PFSK-1 (cell line): Measurements from ENCODE around the gene ANTXR1.

ENCODE experiments used
- FOXP2 ChIP-seq: optimal IDR thresholded peaks from 2 replicates; pipeline ENCODE3; 2011; ENCODE audit warnings: borderline replicate concordance, control low read depth, inconsistent platforms; ENCODE audit not compliant: insufficient read depth; ENCODE audit errors: extremely low read length, extremely low read depth
- POLR2AphosphoS5 ChIP-seq: IDR thresholded peaks from 2 replicates; pipeline ENCODE4 v1.6.1; 2012; ENCODE audit warnings: low read depth, mild to moderate bottlenecking, control low read depth, low read length, moderate library complexity
- SIN3A ChIP-seq: IDR thresholded peaks from 2 replicates; pipeline ENCODE4 v1.6.1; 2012; ENCODE audit warnings: mild to moderate bottlenecking, low read length, moderate library complexity, borderline replicate concordance; ENCODE audit not compliant: insufficient read depth
- TAF1 ChIP-seq: IDR thresholded peaks from 2 replicates; pipeline ENCODE4 v1.6.1; 2012; ENCODE audit warnings: low read length, control low read depth, borderline replicate concordance; ENCODE audit not compliant: insufficient read depth
- TF ChIP-seq, protein P1 (sequence below), 2 experiments: IDR thresholded peaks; 2 replicates each; pipeline versions ENCODE4 v1.6.1 to v1.8.0; 2011 to 2012; ENCODE audit warnings: low read depth in 2 of 2, low read length in 2 of 2, control low read depth in 1 of 2, inconsistent platforms in 1 of 2, mild to moderate bottlenecking in 1 of 2, moderate library complexity in 1 of 2; ENCODE audit not compliant: insufficient read depth in 1 of 2

Gene ANTXR1

DNA sequence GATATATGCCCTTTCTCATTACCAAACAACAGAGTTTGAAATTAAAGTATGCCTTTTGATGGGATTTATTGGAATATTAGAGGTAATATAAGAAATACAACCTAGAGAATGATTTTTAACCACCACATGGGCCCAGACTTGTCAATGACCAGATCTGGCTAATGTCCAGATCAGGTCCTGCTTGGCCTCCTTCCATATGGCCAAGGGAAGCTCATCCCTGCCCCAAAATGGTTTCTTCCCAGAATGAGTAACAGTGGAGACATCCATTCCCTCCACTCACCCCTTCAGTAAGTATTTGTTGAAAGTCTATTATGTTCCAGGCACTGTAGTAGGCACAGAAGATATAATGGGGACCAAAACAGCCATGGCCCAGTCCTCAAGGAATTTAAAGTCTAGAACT lies 54.9 kb downstream of the ANTXR1 start:
- TF ChIP-seq FOXP2: no peak
- TF ChIP-seq, protein P1, sequence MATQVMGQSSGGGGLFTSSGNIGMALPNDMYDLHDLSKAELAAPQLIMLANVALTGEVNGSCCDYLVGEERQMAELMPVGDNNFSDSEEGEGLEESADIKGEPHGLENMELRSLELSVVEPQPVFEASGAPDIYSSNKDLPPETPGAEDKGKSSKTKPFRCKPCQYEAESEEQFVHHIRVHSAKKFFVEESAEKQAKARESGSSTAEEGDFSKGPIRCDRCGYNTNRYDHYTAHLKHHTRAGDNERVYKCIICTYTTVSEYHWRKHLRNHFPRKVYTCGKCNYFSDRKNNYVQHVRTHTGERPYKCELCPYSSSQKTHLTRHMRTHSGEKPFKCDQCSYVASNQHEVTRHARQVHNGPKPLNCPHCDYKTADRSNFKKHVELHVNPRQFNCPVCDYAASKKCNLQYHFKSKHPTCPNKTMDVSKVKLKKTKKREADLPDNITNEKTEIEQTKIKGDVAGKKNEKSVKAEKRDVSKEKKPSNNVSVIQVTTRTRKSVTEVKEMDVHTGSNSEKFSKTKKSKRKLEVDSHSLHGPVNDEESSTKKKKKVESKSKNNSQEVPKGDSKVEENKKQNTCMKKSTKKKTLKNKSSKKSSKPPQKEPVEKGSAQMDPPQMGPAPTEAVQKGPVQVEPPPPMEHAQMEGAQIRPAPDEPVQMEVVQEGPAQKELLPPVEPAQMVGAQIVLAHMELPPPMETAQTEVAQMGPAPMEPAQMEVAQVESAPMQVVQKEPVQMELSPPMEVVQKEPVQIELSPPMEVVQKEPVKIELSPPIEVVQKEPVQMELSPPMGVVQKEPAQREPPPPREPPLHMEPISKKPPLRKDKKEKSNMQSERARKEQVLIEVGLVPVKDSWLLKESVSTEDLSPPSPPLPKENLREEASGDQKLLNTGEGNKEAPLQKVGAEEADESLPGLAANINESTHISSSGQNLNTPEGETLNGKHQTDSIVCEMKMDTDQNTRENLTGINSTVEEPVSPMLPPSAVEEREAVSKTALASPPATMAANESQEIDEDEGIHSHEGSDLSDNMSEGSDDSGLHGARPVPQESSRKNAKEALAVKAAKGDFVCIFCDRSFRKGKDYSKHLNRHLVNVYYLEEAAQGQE (IDR thresholded peaks at IDR 0.05; ENCODE audit: insufficient read depth in 1 of 2, low read depth in 2 of 2, low read length in 2 of 2): no peak
- no peak for TF ChIP-seq TAF1
- no peak for TF ChIP-seq POLR2AphosphoS5
- no peak for TF ChIP-seq SIN3A

DNA sequence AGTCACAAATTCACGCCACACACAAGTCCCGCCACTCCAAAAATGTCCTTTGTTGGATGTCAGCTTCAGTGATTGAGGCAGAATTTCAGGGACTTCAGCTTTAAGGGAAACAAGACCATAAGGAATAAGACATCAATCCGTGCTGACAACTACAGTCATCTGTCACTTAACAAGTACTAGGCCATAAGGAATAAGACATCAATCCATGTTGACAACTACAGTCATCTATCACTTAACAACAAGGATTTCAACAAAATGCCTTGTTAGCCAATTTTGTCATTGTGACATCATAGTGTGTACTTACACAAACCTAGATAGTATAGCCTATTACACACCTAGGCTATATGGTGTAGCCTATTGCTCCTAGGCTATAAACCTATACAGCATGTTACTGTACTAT lies 58.0 kb downstream of the ANTXR1 start:
- TF ChIP-seq FOXP2: no peak
- TF ChIP-seq TAF1: no peak
- no peak for TF ChIP-seq SIN3A
- TF ChIP-seq, protein P1 (IDR thresholded peaks at IDR 0.05; ENCODE audit: insufficient read depth in 1 of 2, low read depth in 2 of 2, low read length in 2 of 2): no peak
- TF ChIP-seq POLR2AphosphoS5: no peak

DNA sequence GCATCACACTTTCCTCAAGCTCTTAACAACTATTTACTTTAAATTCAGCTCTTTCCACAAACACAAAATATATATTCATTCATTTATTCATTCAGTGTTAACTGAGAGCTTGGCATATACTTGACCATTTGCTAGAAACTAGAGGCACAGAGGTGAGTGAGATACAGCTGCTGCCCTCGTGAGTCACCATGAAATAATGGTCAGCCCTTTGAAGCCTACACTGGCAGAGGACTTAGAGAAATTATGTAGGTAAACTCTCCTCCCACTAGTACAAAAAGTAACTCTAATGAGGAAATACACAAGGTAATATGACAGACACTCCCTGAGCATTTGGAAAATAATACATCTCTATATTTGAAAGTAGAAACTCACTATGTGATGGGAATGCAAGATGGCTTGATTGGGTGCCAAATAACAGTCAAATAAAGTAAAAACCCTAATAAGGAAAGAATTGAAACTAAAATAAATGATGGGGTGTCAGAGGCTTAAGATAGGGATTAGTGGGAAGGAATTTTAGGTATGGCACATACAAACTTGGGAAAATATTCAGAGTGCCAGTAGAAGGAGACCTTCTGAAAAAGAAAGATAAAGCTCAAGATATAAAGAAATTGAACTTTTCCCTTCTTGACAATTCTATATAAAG lies 61.1 kb downstream of the ANTXR1 start:
- no peak for TF ChIP-seq FOXP2
- TF ChIP-seq, protein P1 (IDR thresholded peaks at IDR 0.05; ENCODE audit: insufficient read depth in 1 of 2, low read depth in 2 of 2, low read length in 2 of 2): no peak
- TF ChIP-seq SIN3A: no peak

DNA sequence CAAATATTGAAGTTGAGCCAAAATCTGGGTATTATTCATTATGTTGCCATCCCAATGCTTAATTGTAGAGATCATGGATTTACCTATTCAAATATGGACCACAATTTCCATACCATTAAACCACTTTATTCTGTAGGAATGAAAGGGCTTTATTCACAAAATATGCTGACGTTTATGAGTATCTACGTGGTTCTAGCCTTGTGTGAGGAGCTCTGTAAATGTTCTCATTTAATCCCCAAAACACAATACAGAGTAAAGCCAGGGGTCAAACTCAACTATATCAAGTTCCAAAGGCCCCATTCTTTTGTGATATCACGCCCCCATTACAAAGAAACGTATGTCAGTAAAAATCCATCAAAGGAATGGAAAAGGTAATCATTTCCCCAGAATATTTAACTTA lies 61.9 kb downstream of the ANTXR1 start:
- TF ChIP-seq TAF1 (no peak), SIN3A (no peak), FOXP2 (no peak), POLR2AphosphoS5 (no peak)
- TF ChIP-seq, protein P1 (IDR thresholded peaks at IDR 0.05; ENCODE audit: insufficient read depth in 1 of 2, low read depth in 2 of 2, low read length in 2 of 2): no peak

DNA sequence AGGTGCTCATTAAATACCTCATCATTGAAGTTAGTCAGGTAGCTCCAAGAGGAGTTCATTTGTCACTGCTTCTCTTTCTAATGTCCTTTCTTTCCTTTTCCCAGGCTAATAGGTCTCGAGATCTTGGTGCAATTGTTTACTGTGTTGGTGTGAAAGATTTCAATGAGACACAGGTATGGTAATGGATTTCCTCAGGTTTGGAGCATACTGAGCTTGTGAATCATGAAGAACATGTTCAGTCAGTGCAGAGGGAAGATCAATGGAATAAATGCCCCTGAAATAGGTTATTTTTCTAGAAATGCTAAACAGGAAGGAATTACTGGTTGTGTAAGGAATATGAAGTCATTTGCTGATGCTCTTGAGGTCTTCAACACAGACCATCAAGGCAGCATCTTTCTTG lies 62.5 kb downstream of the ANTXR1 start:
- TF ChIP-seq FOXP2 (no peak), SIN3A (no peak), TAF1 (no peak), POLR2AphosphoS5 (no peak)
- TF ChIP-seq, protein P1 (IDR thresholded peaks at IDR 0.05; ENCODE audit: insufficient read depth in 1 of 2, low read depth in 2 of 2, low read length in 2 of 2): no peak
